Measurements from ENCODE around the gene CDK19. TPM values are rescaled to one million over a fixed set of nuclear protein-coding genes. Genes with fewer than 3 reads are reported as not detected.

Gene CDK19
- total RNA-seq, 4 donors from 2014 or later, result 10.8 to 13.2 (median 12.1) TPM

DNA sequence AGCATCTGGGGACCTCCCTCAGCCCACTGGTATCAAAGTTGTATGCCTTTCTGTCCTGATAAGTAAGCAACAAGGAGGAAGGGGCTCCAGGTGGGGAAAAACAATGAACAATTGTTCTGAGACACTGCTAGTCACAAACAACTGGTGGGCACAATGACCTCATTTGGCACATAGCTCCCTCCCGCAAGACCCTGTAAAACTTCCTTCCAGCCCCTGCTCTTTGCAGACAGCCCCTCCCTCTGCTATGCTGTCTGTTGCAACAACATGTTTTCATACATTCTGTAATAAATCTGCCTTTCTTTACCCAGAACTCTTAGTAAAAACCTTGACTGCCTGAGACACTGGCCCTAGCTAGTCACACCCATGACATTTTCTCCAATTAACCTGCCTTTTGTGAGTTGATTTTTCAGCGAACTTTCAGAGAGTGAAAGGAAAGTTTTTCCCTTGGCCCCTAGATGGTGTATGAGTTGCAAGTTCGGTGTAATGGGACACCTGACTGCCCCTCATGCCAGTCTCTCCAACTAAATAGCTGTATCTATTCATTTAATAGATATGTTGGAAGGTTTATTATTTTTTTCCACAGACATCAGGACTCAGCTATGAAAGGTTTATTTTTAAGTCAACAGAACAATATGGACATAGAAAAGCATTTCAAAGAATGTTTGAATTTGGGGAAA lies 196.5 kb downstream of the CDK19 start:
- WGBS, 2 donors, result 46 to 65% methylated on average over 3 of the region's 3 CpGs
- intact Hi-C loops (cut with DNase I), result no loop called here
- H3K27me3 ChIP-seq, result no peaks in the 10 kb centered on the region
- H3K36me3 ChIP-seq, result peaks cover 0 to 78% (median 0%) of the 10 kb centered on the region in 3 donors
- H3K4me3 ChIP-seq, result no peak overlapping the region
- peaks cover 0 to 8% (median 0%) of the 10 kb centered on the region in 3 donors for H3K4me1 ChIP-seq
- H3K9me3 ChIP-seq, result no peaks in the 10 kb centered on the region
- H3K27ac ChIP-seq, result no peak overlapping the region
- no peak for TF ChIP-seq POLR2A (IDR thresholded peaks at IDR 0.05)
- TF ChIP-seq, protein P1, sequence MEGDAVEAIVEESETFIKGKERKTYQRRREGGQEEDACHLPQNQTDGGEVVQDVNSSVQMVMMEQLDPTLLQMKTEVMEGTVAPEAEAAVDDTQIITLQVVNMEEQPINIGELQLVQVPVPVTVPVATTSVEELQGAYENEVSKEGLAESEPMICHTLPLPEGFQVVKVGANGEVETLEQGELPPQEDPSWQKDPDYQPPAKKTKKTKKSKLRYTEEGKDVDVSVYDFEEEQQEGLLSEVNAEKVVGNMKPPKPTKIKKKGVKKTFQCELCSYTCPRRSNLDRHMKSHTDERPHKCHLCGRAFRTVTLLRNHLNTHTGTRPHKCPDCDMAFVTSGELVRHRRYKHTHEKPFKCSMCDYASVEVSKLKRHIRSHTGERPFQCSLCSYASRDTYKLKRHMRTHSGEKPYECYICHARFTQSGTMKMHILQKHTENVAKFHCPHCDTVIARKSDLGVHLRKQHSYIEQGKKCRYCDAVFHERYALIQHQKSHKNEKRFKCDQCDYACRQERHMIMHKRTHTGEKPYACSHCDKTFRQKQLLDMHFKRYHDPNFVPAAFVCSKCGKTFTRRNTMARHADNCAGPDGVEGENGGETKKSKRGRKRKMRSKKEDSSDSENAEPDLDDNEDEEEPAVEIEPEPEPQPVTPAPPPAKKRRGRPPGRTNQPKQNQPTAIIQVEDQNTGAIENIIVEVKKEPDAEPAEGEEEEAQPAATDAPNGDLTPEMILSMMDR (IDR thresholded peaks at IDR 0.05), result peak in 2 of 6 experiments; percentile 20 to 33
- no peak for DNase-seq

GRCh38 chr6:110617057-110617456 lies 198.2 kb downstream of the CDK19 start:
- Histone ChIP-seq H3K27me3 (no peaks in the 10 kb centered on the region), H3K4me1 (peaks cover 0 to 8% (median 0%) of the 10 kb centered on the region in 3 donors), H3K9me3 (no peaks in the 10 kb centered on the region), H3K27ac (no peak overlapping the region), H3K36me3 (peaks cover 0 to 79% (median 0%) of the 10 kb centered on the region in 3 donors), H3K4me3 (no peak overlapping the region)
- no peak for DNase-seq
- TF ChIP-seq, protein P1 (IDR thresholded peaks at IDR 0.05), result no peak
- no peak for TF ChIP-seq POLR2A (IDR thresholded peaks at IDR 0.05)
- WGBS, 2 donors, result 63 to 86% methylated on average over 1 of the region's 1 CpG
- intact Hi-C loops (cut with DNase I), result no loop called here

- no peaks in the 10 kb centered on the region for H3K9me3 ChIP-seq
- 69 to 76% methylated on average over 1 of the region's 1 CpG for WGBS, 2 donors
- no peak overlapping the region for H3K4me3 ChIP-seq
- no peak overlapping the region for H3K27ac ChIP-seq
- peaks cover 0 to 78% (median 0%) of the 10 kb centered on the region in 3 donors for H3K36me3 ChIP-seq
- peaks cover 0 to 8% (median 0%) of the 10 kb centered on the region in 3 donors for H3K4me1 ChIP-seq
- H3K27me3 ChIP-seq, result no peaks in the 10 kb centered on the region
- TF ChIP-seq, protein P1 (IDR thresholded peaks at IDR 0.05), result no peak
- TF ChIP-seq POLR2A (IDR thresholded peaks at IDR 0.05), result no peak
- no peak for DNase-seq
- intact Hi-C loops (cut with DNase I), result no loop called here
These were observed 199.5 kb downstream of the CDK19 start for GRCh38 chr6:110615722-110616121.

DNA sequence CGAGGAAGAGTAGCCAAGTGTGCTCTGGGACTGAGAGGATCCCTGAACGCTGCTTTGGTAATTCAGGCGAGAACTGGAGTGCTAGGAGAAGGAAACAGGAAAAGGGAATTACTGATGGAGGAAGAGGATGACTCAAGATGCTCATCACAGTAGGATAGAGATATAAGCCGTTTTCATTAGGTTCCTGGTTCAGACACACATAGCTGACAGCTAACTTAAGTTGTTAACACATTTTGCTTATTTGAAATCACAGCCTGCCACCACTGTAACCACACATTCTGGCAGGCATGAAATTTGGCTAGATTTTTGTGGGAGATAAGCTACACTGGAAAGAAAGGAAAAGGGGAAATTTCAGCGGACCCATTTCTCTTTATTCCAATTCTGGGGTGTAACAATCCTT lies 200.7 kb downstream of the CDK19 start:
- WGBS, 2 donors, result 54 to 74% methylated on average over 5 of the region's 5 CpGs
- TF ChIP-seq POLR2A (IDR thresholded peaks at IDR 0.05), result no peak
- TF ChIP-seq, protein P1 (IDR thresholded peaks at IDR 0.05), result no peak
- H3K4me3 ChIP-seq, result no peak overlapping the region
- no peak for DNase-seq
- no peaks in the 10 kb centered on the region for H3K9me3 ChIP-seq
- H3K27me3 ChIP-seq, result no peaks in the 10 kb centered on the region
- intact Hi-C loops (cut with DNase I), result no loop called here
- H3K36me3 ChIP-seq, result peaks cover 0 to 67% (median 0%) of the 10 kb centered on the region in 3 donors
- peaks cover 0 to 6% (median 0%) of the 10 kb centered on the region in 3 donors for H3K4me1 ChIP-seq
- H3K27ac ChIP-seq, result no peak overlapping the region

DNA sequence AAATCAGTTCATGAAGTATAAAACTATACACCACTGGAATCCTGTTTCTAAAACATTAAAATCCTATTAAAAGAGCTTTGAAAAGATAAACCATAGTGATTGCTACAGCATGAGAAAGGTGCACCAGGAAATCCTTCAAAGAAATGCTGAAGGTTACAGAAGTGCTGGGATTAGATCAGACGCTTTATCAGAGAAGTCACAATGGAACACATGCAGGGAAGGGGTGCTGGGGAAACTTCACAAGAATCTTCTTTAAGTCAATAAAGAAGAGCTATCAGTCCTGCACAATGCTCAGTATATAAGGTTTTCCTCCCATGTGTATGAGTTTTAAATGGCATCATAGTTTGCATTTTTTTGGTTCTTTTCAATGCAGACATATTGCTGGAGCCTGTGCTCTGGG lies 201.2 kb downstream of the CDK19 start:
- 87 to 100% methylated on average over 1 of the region's 1 CpG for WGBS, 2 donors
- no peak for DNase-seq
- H3K9me3 ChIP-seq, result no peaks in the 10 kb centered on the region
- no peak overlapping the region for H3K27ac ChIP-seq
- no peak overlapping the region for H3K4me3 ChIP-seq
- no peaks in the 10 kb centered on the region for H3K27me3 ChIP-seq
- peaks cover 0 to 1% (median 0%) of the 10 kb centered on the region in 3 donors for H3K4me1 ChIP-seq
- H3K36me3 ChIP-seq, result peaks cover 0 to 64% (median 0%) of the 10 kb centered on the region in 3 donors
- intact Hi-C loops (cut with DNase I), result no loop called here
- no peak for TF ChIP-seq POLR2A (IDR thresholded peaks at IDR 0.05)
- TF ChIP-seq, protein P1 (IDR thresholded peaks at IDR 0.05), result no peak
